ENCODE results near the gene DNAJC25.
"Not testable (repeated sequence)": the region's sequence is repeated elsewhere in the genome, so short reads cannot be mapped to it uniquely, and the experiment has no call there.

DNAJC25 gene

GRCh38 chr9:111631214-111631971 is at the start of gene DNAJC25:
Gene DNAJC25 (plus strand): TSS chr9:111631334. CDS start chr9:111631408, 74 bp downstream.
- peak; percentile 94 for DNase-seq

GRCh38 chr9:111582888-111583287 is 48.2 kb upstream of the DNAJC25 start:
- no peak for DNase-seq

GRCh38 chr9:111586378-111586777 is 44.8 kb upstream of the DNAJC25 start:
- no peak for DNase-seq

GRCh38 chr9:111588846-111589245 is 42.3 kb upstream of the DNAJC25 start:
- DNase-seq: no peak

GRCh38 chr9:111597852-111598732 is 33.0 kb upstream of the DNAJC25 start:
- peak; percentile 72 for DNase-seq

- peak; percentile 32 for DNase-seq
Measured at GRCh38 chr9:111598733-111599091, 32.4 kb upstream of the DNAJC25 start.

GRCh38 chr9:111599092-111599954 is 31.8 kb upstream of the DNAJC25 start, which contains the start of gene PTGR1:
Gene PTGR1 (minus strand): TSS chr9:111599647. CDS start chr9:111597422, 2,225 bp downstream.
- DNase-seq: peak; percentile 29

GRCh38 chr9:111599955-111600343 is 31.2 kb upstream of the DNAJC25 start:
- DNase-seq: no peak

GRCh38 chr9:111601237-111602018 is 29.7 kb upstream of the DNAJC25 start:
- no peak for DNase-seq

GRCh38 chr9:111603041-111603440 is 28.1 kb upstream of the DNAJC25 start:
- DNase-seq: no peak

GRCh38 chr9:111604054-111604615 is 27.0 kb upstream of the DNAJC25 start:
- DNase-seq: no peak

- no peak for DNase-seq
Measured at GRCh38 chr9:111605041-111605559, 26.0 kb upstream of the DNAJC25 start.

GRCh38 chr9:111610149-111610548 is 21.0 kb upstream of the DNAJC25 start:
- no peak for DNase-seq

- DNase-seq: no peak
Measured at GRCh38 chr9:111610845-111611244, 20.3 kb upstream of the DNAJC25 start.

- no peak for DNase-seq
Measured at GRCh38 chr9:111613436-111614040, 17.6 kb upstream of the DNAJC25 start.

- DNase-seq: no peak
Measured at GRCh38 chr9:111615928-111616327, 15.2 kb upstream of the DNAJC25 start.

- not testable (repeated sequence) for DNase-seq
Measured at GRCh38 chr9:111617349-111617748, 13.8 kb upstream of the DNAJC25 start.

- DNase-seq: no peak
Measured at GRCh38 chr9:111621895-111622480, 9.1 kb upstream of the DNAJC25 start.

GRCh38 chr9:111622626-111623025 is 8.5 kb upstream of the DNAJC25 start:
- DNase-seq: no peak

- DNase-seq: no peak
Measured at GRCh38 chr9:111627260-111627963, 3.7 kb upstream of the DNAJC25 start.
